Neural cell (in vitro differentiated cells): ENCODE results near the gene CLGN. TPM values are rescaled to one million over a fixed set of nuclear protein-coding genes. Genes with fewer than 3 reads are reported as not detected.

Source experiments
- H2AFZ ChIP-seq: fragments of 200-600, 300-800 bp; sonication (generic), shearing (Covaris generic); 2 replicates; pipeline ENCODE4 v1.6.0; 2014; ENCODE audit warnings: low read depth, mild to moderate bottlenecking, antibody characterized with exemption, low read length, moderate library complexity
- H3F3A ChIP-seq: fragments of 200-600 bp; shearing (Covaris generic); 2 replicates; pipeline ENCODE4 v1.6.1; 2016; ENCODE audit warnings: mild to moderate bottlenecking, moderate library complexity, mixed read lengths, antibody characterized with exemption, low read length; ENCODE audit not compliant: insufficient read depth, poor library complexity, severe bottlenecking
- H3K27ac ChIP-seq: fragments of 200-600, 300-800 bp; sonication (generic), shearing (Covaris generic); 2 replicates; pipeline ENCODE4 v1.5.1; 2014; ENCODE audit warnings: mild to moderate bottlenecking, low read length, moderate library complexity
- H3K27me3 ChIP-seq: fragments of 300-800, 200-600 bp; sonication (generic), shearing (Covaris generic); 2 replicates; pipeline ENCODE4 v1.6.0; 2014; ENCODE audit warnings: mild to moderate bottlenecking, low read depth, low read length, moderate library complexity; ENCODE audit not compliant: insufficient read depth
- H3K36me3 ChIP-seq: fragments of 300-800, 200-600 bp; sonication (generic), shearing (Covaris generic); 2 replicates; pipeline ENCODE4 v1.5.1; 2014; ENCODE audit warnings: mild to moderate bottlenecking, antibody characterized with exemption, low read length, moderate library complexity; ENCODE audit not compliant: insufficient read depth
- H3K4me2 ChIP-seq: fragments of 300-800, 200-600 bp; sonication (generic), shearing (Covaris generic); 2 replicates; pipeline ENCODE4 v1.6.0; 2014; ENCODE audit warnings: mild to moderate bottlenecking, low read length
- H3K4me3 ChIP-seq: fragments of 300-800, 200-600 bp; sonication (generic), shearing (Covaris generic); 2 replicates; pipeline ENCODE4 v1.5.1; 2014; ENCODE audit warnings: mild to moderate bottlenecking, low read length, moderate library complexity
- H3K79me2 ChIP-seq: fragments of 200-600 bp; shearing (Covaris generic); replicated peaks from 2 replicates; pipeline ENCODE4 v1.6.0; 2014; ENCODE audit warnings: mild to moderate bottlenecking, low read length, moderate library complexity; ENCODE audit not compliant: insufficient read depth
- H3K9ac ChIP-seq: fragments of 300-800, 200-600 bp; sonication (generic), shearing (Covaris generic); 2 replicates; pipeline ENCODE4 v1.6.1; 2016; ENCODE audit warnings: mild to moderate bottlenecking, low read length, mixed read lengths
- H3K9me2 ChIP-seq: fragments of 200-600 bp; shearing (Covaris generic); 2 replicates; pipeline ENCODE4 v1.6.1; 2016; ENCODE audit warnings: mild to moderate bottlenecking, low read length, mixed read lengths; ENCODE audit not compliant: insufficient read depth
- H3K9me3 ChIP-seq: fragments of 200-600, 300-800 bp; sonication (generic), shearing (Covaris generic); 2 replicates; pipeline ENCODE4 v1.6.1; 2016; ENCODE audit warnings: mild to moderate bottlenecking, mixed run types, low read length, moderate library complexity, mixed read lengths
- H4K20me1 ChIP-seq: fragments of 200-600 bp; shearing (Covaris generic); 2 replicates; pipeline ENCODE4 v1.6.1; 2016; ENCODE audit warnings: mild to moderate bottlenecking, mixed run types; ENCODE audit not compliant: insufficient read depth
- CTCF ChIP-seq: fragments of 450-650 bp; IDR thresholded peaks from 2 replicates; pipeline ENCODE4 v1.5.1; 2014; ENCODE audit warnings: antibody characterized with exemption, mild to moderate bottlenecking, moderate library complexity; ENCODE audit not compliant: poor library complexity, severe bottlenecking
- EP300 ChIP-seq: fragments of 450-650 bp; conservative IDR thresholded peaks from 2 replicates; pipeline ENCODE4 v1.6.1; 2014; ENCODE audit warnings: antibody characterized with exemption, mild to moderate bottlenecking, moderate library complexity; ENCODE audit not compliant: poor library complexity, severe bottlenecking
- EZH2 ChIP-seq: fragments of 200-600, 300-800 bp; shearing (Covaris generic), sonication (generic); IDR thresholded peaks from 2 replicates; pipeline ENCODE4 v1.6.1; 2014; ENCODE audit warnings: antibody characterized with exemption, low read length, borderline replicate concordance, mild to moderate bottlenecking; ENCODE audit not compliant: insufficient read depth, poor library complexity, severe bottlenecking
- MXI1 ChIP-seq: fragments of 450-650 bp; conservative IDR thresholded peaks from 2 replicates; pipeline ENCODE4 v1.6.1; 2014; ENCODE audit warnings: antibody characterized with exemption, mild to moderate bottlenecking; ENCODE audit not compliant: poor library complexity, severe bottlenecking
- POLR2AphosphoS5 ChIP-seq: IDR thresholded peaks from 2 replicates; pipeline ENCODE4 v1.6.1; 2012
- RAD21 ChIP-seq: fragments of 450-650 bp; conservative IDR thresholded peaks from 2 replicates; pipeline ENCODE4 v1.6.1; 2014; ENCODE audit warnings: antibody characterized with exemption, mild to moderate bottlenecking, moderate library complexity
- REST ChIP-seq: IDR thresholded peaks from 2 replicates; pipeline ENCODE4 v1.6.1; 2012; ENCODE audit warnings: borderline replicate concordance
- SMC3 ChIP-seq: fragments of 450-650 bp; conservative IDR thresholded peaks from 2 replicates; pipeline ENCODE4 v1.6.1; 2014; ENCODE audit warnings: antibody characterized with exemption, mild to moderate bottlenecking, moderate library complexity; ENCODE audit not compliant: poor library complexity
- TAF1 ChIP-seq: IDR thresholded peaks from 2 replicates; pipeline ENCODE4 v1.6.1; 2012; ENCODE audit warnings: low read depth
- polyA plus RNA-seq: library from polyadenylated mRNA; depleted of rRNA; stranded (reverse); fragments of >200 nt; gene quantifications from 2 replicates; pipeline ENCODE4 v1.2.3, GENCODE V29; 2014

The CLGN gene
- polyA plus RNA-seq, 1 donor from 2014 or later, result 20.8 TPM

- Histone ChIP-seq H3K4me2 (no peak overlapping the region), H3K79me2 (no peaks in the 10 kb centered on the region), H2AFZ (no peak overlapping the region), H3K9me3 (no peaks in the 10 kb centered on the region), H3K27me3 (no peaks in the 10 kb centered on the region), H3K4me3 (no peak overlapping the region), H3F3A (peaks cover 5% of the 10 kb centered on the region), H3K36me3 (no peaks in the 10 kb centered on the region), H3K9ac (no peak overlapping the region), H4K20me1 (no peaks in the 10 kb centered on the region), H3K27ac (no peak overlapping the region), H3K9me2 (no peaks in the 10 kb centered on the region)
- TF ChIP-seq RAD21 (no peak), EZH2 (no peak), REST (no peak), EP300 (no peak), CTCF (no peak), MXI1 (no peak), SMC3 (no peak), TAF1 (no peak), POLR2AphosphoS5 (no peak)
Measured at GRCh38 chr4:140363051-140363450, 64.4 kb downstream of the CLGN start.

DNA sequence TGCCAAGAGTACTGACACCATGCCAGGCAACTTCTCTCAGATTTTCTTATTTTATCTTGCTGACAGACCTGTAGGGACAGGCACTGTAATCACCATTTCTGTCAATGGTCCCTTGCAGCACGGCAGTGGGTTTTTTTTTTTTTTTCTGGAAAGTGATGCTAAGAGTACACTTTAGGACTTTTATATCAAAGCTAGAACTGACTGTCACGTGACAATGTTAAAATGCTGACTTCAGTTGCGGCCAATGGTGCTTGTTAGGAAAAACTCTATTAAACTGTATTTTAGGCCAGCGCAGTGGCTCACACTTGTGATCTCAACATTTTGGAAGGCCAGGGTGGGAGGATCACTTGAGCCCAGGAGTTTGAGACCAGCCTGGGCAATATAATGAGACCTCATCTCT lies 66.3 kb downstream of the CLGN start:
- Histone ChIP-seq H3K9ac (no peak overlapping the region), H3K9me2 (no peaks in the 10 kb centered on the region), H3K27me3 (no peaks in the 10 kb centered on the region), H4K20me1 (no peaks in the 10 kb centered on the region), H3K9me3 (no peaks in the 10 kb centered on the region), H3K4me3 (no peak overlapping the region), H3K79me2 (no peaks in the 10 kb centered on the region), H3K36me3 (no peaks in the 10 kb centered on the region), H3K27ac (no peak overlapping the region), H3F3A (peaks cover 5% of the 10 kb centered on the region), H3K4me2 (no peak overlapping the region), H2AFZ (no peak overlapping the region)
- TF ChIP-seq POLR2AphosphoS5 (no peak), MXI1 (no peak), EP300 (no peak), SMC3 (no peak), RAD21 (no peak), CTCF (no peak), TAF1 (no peak), EZH2 (no peak), REST (no peak)
